Stimulated activated CD8-positive, alpha-beta memory T cell treated with anti-CD3 and anti-CD28 coated beads, Interleukin-2, amount 100 ng/mL, for 1 hour (primary cell): ENCODE data around the gene DCAF12L2.
"Not testable (repeated sequence)": the region's sequence is repeated elsewhere in the genome, so short reads cannot be mapped to it uniquely, and the experiment has no call there.

Experiments
- DNase-seq, 2 donors: peaks; one replicate each; pipeline ENCODE4 v3.0.0-alpha.2; 2020; ENCODE audit warnings: low read depth in 2 of 2

Gene DCAF12L2

DNA sequence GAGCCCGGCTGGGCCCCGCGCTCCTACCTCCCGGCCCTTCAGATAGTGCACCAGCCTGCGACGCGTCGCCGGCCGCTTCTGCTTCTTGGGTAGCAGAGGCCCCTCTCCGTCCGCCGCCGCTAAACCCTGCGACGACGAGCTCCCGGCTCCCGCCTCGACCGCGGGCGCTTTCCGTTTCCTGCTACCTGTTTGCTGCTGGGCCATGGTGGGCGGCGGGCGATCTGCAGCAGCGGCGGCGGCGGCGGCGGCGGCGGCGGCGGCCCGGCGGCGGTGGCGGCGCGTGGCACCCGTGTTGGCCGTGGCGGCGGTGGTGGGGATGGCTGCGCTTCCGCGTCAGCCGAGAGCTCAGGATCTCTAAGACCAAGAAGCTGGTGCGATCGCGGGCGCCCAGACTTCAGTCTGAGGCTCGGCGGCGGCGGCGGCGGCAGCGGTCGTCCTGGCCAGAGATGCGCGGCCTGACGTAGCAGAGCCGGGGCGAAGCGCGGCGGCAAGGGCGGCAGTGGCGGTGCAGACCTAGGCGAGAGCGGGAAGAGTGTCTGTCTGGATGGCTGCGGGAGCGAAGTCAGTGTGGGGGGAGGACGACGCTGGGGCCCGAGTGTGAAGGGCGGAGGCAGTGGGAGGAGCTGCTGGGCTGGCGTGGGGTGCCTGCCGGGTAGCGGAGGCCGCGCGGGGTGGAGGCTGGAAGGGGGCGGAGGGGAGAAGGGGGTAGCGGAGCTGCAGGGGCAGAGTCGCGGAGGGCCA lies at the start of gene DCAF12L2:
TSS of gene DCAF12L2 (minus strand) at position 569 of the 741 bp plus-strand sequence. CDS start at position 204, 365 bp downstream.
- DNase-seq: no peak

DNA sequence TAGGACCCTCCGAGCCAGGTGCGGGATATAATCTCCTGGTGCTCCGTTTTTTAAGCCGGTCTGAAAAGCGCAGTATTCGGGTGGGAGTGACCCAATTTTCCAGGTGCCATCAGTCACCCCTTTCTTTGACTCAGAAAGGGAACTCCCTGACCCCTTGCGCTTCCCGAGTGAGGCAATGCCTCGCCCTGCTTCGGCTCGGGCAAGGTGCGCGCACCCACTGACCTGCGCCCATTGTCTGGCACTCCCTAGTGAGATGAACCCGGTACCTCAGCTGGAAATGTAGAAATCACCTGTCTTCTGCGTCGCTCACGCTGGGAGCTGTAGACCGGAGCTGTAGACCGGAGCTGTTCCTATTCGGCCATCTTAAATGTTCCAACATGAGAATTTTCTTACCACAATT lies 24.8 kb upstream of the DCAF12L2 start:
- not testable (repeated sequence) for DNase-seq

- DNase-seq: no peak
These were observed 11.2 kb upstream of the DCAF12L2 start for GRCh38 chrX:126177133-126177840.

- DNase-seq: no peak
These were observed 4.6 kb upstream of the DCAF12L2 start for GRCh38 chrX:126170720-126171119.

DNA sequence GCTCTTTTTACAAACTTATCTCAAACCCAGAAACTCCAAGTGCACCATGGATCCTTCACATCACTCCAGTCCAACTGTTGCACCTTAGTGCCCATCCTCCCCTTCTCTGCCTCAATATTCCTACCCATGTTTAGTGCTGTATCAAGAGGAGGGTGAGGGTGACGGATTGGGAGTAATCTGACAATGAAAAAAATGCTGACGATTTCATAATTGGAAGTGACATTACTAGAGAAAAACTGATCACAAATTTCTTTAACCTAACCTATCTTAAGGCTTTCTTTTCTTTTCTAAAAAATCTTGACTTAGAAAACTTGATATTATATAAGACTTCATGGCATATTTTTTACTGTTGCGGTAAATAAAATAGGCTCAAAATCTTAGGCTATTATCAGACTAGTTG lies 1.5 kb upstream of the DCAF12L2 start:
- DNase-seq: no peak

GRCh38 chrX:126165401-126165720 lies 728 bp downstream of the DCAF12L2 start:
- DNase-seq: no peak

GRCh38 chrX:126164689-126165400 lies 1.2 kb downstream of the DCAF12L2 start:
- DNase-seq: no peak

DNA sequence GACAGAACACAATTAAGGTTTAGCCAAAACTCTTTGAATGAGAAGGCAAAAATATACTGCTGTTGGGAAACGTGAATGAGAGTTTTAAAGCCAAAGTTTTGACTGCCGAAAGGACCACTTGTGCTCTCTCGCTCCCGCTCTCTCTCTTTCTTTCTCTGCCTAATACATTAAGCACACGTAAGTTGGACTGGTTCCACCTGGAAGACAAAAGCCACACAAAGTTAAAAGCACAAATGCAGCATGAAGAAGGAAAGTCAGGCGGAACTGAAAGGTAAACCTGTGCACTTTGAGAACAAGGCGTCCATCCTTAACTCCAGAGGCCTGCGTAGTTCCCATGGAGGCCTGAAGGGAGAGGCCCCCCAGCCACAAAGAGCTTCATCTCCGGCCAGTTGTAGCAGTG lies 1.9 kb downstream of the DCAF12L2 start:
- DNase-seq: no peak

- DNase-seq: no peak
These were observed 25.1 kb downstream of the DCAF12L2 start for GRCh38 chrX:126141014-126141413.

DNA sequence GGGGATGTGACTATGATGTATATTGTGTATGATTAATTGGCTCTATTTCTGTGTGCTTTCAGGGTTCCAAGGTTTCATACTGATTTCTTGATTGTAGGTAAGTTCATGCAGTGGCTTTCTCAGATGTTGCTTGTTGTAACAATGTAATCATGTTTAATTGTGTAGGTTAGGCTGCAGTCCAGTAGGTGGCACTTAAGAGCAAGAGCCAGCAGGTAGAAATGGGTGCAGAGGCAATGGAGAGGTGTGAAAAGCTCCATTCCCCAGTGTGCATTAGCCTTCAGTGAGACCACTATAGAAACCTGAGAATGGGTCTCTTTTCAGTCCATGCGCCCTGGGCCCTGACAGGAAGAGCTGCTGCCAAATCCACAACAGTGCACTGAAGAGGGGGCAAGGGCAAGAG lies 28.2 kb downstream of the DCAF12L2 start:
- DNase-seq: no peak

- no peak for DNase-seq
These were observed 41.4 kb downstream of the DCAF12L2 start for GRCh38 chrX:126124721-126125120.
